Nephron progenitor cell (in vitro differentiated cells): ENCODE measurements around the gene RSPH1.

Source experiments
- DNase-seq: peaks from one replicate; pipeline ENCODE4 v3.0.0; 2021
- H3K27ac Mint-ChIP-seq: 2 replicates; pipeline ENCODE4 v1.8.0; 2021; ENCODE audit warnings: mild to moderate bottlenecking, moderate library complexity, mixed read lengths
- H3K27me3 Mint-ChIP-seq: 2 replicates; pipeline ENCODE4 v1.8.0; 2021; ENCODE audit warnings: mild to moderate bottlenecking, low read depth, mixed read lengths; ENCODE audit not compliant: poor library complexity
- H3K36me3 Mint-ChIP-seq: 2 replicates; pipeline ENCODE4 v1.8.0; 2021; ENCODE audit warnings: low read depth, mixed read lengths
- H3K4me1 Mint-ChIP-seq: 2 replicates; pipeline ENCODE4 v1.8.0; 2021; ENCODE audit warnings: mixed read lengths
- H3K4me3 Mint-ChIP-seq: 2 replicates; pipeline ENCODE4 v1.8.0; 2021; ENCODE audit warnings: mild to moderate bottlenecking, moderate library complexity, mixed read lengths
- H3K9me3 Mint-ChIP-seq: 2 replicates; pipeline ENCODE4 v1.8.0; 2021; ENCODE audit warnings: mild to moderate bottlenecking, moderate library complexity, mixed read lengths
- CTCF ChIP-seq: fragments of 200-600 bp; sonication (generic); IDR thresholded peaks from 2 replicates; pipeline ENCODE4 v1.5.0; 2021; ENCODE audit warnings: antibody characterized with exemption

RSPH1 gene

GRCh38 chr21:42425591-42425990, 70.4 kb downstream of the RSPH1 start:
- Mint-ChIP-seq H3K27ac (no peak overlapping the region), H3K36me3 (no peaks in the 10 kb centered on the region), H3K4me1 (no peaks in the 10 kb centered on the region), H3K9me3 (peaks cover 13% of the 10 kb centered on the region), H3K4me3 (no peak overlapping the region), H3K27me3 (peaks cover 43% of the 10 kb centered on the region)
- TF ChIP-seq CTCF: no peak
- DNase-seq: no peak

GRCh38 chr21:42424914-42425541, 71.0 kb downstream of the RSPH1 start:
- H3K9me3 Mint-ChIP-seq: peaks cover 13% of the 10 kb centered on the region
- TF ChIP-seq CTCF: no peak
- H3K4me1 Mint-ChIP-seq: no peaks in the 10 kb centered on the region
- H3K27ac Mint-ChIP-seq: no peak overlapping the region
- H3K27me3 Mint-ChIP-seq: peaks cover 46% of the 10 kb centered on the region
- DNase-seq: no peak
- H3K36me3 Mint-ChIP-seq: no peaks in the 10 kb centered on the region
- no peak overlapping the region for H3K4me3 Mint-ChIP-seq

DNA sequence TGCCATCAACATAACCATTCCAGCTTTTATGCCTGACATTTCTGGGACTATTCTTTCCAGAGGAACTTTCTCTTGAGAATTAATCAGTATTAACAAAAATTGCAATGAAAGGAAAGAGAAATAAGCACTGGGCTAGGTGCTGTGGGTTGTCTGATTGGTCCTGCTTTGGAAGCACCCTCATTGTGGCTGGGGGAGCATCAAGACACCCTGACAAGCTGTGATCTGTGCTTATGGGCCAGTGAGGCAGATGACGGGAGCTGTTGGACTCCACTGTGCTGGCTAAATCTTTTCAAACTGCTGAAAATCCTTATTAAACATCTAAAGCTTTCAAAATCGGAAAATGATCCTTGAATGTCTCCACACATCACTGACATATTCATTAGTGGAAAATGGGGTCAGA, 72.3 kb downstream of the RSPH1 start:
- H3K9me3 Mint-ChIP-seq: peaks cover 13% of the 10 kb centered on the region
- no peak overlapping the region for H3K4me3 Mint-ChIP-seq
- no peaks in the 10 kb centered on the region for H3K36me3 Mint-ChIP-seq
- no peaks in the 10 kb centered on the region for H3K4me1 Mint-ChIP-seq
- TF ChIP-seq CTCF: no peak
- no peak overlapping the region for H3K27ac Mint-ChIP-seq
- H3K27me3 Mint-ChIP-seq: peaks cover 45% of the 10 kb centered on the region
- no peak for DNase-seq

DNA sequence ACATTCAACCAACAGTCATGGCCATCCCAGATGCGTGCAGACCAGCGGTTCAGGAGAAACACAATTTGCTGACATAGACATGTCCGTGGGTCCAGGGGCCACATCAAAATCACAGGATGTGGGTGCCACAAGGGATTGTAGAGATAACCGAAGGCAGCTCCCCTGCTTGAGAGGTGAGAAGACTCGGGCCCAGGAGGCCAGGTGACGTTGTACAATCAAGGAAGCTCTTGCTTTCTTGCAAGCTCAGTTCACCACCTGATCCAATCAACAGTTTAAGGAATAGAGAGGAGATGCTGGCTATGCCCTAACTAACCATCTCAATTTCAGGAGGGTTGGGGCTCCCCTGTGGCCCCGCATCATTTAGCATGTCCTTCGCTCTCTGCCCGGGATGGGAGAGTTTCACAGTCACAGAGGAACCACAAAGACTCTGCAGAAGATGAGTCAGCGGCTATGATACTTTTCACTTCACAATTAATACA, 72.8 kb downstream of the RSPH1 start:
- no peak overlapping the region for H3K4me3 Mint-ChIP-seq
- H3K4me1 Mint-ChIP-seq: no peaks in the 10 kb centered on the region

More for the DNA sequence above, 72.8 kb downstream of the RSPH1 start:
- Mint-ChIP-seq H3K27me3 (peaks cover 48% of the 10 kb centered on the region), H3K36me3 (no peaks in the 10 kb centered on the region), H3K9me3 (peaks cover 13% of the 10 kb centered on the region), H3K27ac (no peak overlapping the region)
- no peak for DNase-seq
- TF ChIP-seq CTCF: no peak
